ENCODE data around the gene CARHSP1. TPM values are rescaled to one million over a fixed set of nuclear protein-coding genes. Genes with fewer than 3 reads are reported as not detected.

The CARHSP1 gene
- total and polyA plus RNA-seq, 4 donors, result 68.4 to 148 (median 102) TPM

DNA sequence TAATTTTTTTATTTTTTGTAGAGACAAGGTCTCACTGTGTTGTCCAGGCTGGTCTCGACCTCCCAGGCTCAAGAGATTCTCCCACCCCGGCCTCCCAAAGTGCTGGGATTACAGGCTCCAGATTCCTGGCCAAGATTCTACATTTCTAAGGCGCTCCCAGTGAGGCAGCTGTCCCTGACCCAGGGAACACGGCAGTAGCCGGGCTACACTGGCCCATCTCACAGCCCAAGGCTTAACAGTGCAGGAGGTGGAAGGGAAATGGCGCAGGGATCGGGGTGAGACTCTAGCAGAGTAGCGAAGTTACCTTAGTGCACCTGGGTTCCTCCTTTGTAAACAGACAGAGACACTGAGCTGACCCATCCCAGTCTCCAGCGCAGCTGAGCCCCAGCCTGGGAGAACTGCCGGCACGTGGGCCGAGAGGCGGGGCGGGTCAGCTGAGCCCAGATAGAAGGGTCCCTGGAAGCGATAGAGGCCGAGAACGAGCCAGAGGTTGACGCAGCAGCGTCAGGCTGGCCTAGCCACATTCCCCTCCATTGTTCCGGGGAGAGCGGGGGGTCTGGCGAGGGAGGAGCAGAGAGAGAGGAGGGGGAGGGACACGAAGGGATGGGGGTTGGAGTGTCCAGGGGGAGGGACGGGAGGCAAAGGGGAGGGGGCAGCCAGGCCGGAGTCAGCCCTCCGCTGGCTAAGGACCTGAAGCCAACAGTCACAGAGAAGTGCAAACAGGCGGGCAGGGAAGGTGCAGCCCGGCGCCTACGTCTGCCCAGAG lies 2.5 kb downstream of the CARHSP1 start:
- H3K9me3 ChIP-seq (ENCODE audit: control insufficient read depth in 4 of 4, insufficient read depth in 3 of 4, low read length in 3 of 4), result no peaks in the 10 kb centered on the region
- H3K4me1 ChIP-seq (ENCODE audit: control insufficient read depth in 5 of 5, insufficient read depth in 5 of 5, low read length in 5 of 5), result peaks cover 0 to 37% (median 18%) of the 10 kb centered on the region in 5 donors
- TF ChIP-seq, protein P1, sequence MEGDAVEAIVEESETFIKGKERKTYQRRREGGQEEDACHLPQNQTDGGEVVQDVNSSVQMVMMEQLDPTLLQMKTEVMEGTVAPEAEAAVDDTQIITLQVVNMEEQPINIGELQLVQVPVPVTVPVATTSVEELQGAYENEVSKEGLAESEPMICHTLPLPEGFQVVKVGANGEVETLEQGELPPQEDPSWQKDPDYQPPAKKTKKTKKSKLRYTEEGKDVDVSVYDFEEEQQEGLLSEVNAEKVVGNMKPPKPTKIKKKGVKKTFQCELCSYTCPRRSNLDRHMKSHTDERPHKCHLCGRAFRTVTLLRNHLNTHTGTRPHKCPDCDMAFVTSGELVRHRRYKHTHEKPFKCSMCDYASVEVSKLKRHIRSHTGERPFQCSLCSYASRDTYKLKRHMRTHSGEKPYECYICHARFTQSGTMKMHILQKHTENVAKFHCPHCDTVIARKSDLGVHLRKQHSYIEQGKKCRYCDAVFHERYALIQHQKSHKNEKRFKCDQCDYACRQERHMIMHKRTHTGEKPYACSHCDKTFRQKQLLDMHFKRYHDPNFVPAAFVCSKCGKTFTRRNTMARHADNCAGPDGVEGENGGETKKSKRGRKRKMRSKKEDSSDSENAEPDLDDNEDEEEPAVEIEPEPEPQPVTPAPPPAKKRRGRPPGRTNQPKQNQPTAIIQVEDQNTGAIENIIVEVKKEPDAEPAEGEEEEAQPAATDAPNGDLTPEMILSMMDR (IDR thresholded peaks at IDR 0.05; ENCODE audit: control extremely low read depth, extremely low read depth), result no peak
- no peak overlapping the region for H3K9ac ChIP-seq (ENCODE audit: insufficient read depth in 1 of 2, low read length in 2 of 2)
- DNase-seq, result peak; percentile 79 to 87 (median 84)
- H3K4me3 ChIP-seq, result peak overlapping the region; percentile 66
- peaks cover 0 to 6% (median 0%) of the 10 kb centered on the region in 4 donors for H3K36me3 ChIP-seq (ENCODE audit: control insufficient read depth in 4 of 4, insufficient read depth in 4 of 4, low read length in 4 of 4)
- peak overlapping the region; percentile 67 to 87 for H3K27ac ChIP-seq (ENCODE audit: low read depth in 1 of 2, low read length in 1 of 2)
- ATAC-seq (ENCODE audit: insufficient read depth, low FRiP score), result no peak
- 38 to 66% methylated on average over 26 to 30 of the region's 30 CpGs for WGBS, 2 donors
- H3K27me3 ChIP-seq (ENCODE audit: control insufficient read depth in 3 of 3, insufficient read depth in 3 of 3, low read length in 2 of 3), result no peaks in the 10 kb centered on the region

DNA sequence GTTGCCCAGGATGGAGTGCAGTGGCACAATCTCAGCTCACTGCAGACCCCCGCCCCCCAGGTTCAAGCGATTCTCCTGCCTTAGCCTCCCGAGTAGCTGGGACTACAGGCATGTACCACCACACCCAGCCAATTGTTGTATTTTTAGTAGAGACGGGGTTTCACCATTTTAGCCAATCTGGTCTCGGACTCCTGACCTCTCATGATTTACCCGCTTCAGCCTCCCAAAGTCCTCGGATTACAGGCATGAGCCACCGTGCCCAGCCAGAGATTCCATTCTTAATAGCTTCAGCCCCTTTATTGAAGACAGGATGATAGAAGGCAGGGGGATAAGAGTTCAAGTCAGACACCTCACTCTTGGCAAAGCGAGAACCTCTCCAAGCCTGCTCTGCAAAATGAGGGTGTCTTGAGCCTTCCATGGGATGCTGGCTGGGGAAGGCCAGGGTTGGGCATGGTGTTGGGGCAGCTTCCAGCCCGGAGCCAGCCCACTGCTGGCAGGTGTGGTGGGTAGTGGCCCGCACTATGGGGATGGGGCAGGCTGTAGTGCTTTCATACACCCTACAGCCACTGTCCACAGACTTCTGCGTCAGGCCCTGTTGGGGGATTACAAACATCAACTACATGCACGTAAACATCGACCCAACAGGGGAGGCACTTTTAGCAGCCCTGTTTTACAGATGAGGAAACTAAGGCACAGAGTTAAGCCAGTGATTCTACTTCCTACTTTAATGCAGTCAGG lies 3.5 kb downstream of the CARHSP1 start:
- 83 to 89% methylated on average over 14 of the region's 14 CpGs for WGBS, 2 donors
- TF ChIP-seq, protein P1 (IDR thresholded peaks at IDR 0.05; ENCODE audit: control extremely low read depth, extremely low read depth), result no peak
- Histone ChIP-seq H3K27me3 (ENCODE audit: control insufficient read depth in 3 of 3, insufficient read depth in 3 of 3, low read length in 2 of 3) (no peaks in the 10 kb centered on the region), H3K36me3 (ENCODE audit: control insufficient read depth in 4 of 4, insufficient read depth in 4 of 4, low read length in 4 of 4) (peaks cover 0 to 6% (median 0%) of the 10 kb centered on the region in 4 donors), H3K4me3 (no peak overlapping the region), H3K9me3 (ENCODE audit: control insufficient read depth in 4 of 4, insufficient read depth in 3 of 4, low read length in 3 of 4) (no peaks in the 10 kb centered on the region), H3K9ac (ENCODE audit: insufficient read depth in 1 of 2, low read length in 2 of 2) (no peak overlapping the region), H3K27ac (ENCODE audit: low read depth in 1 of 2, low read length in 1 of 2) (peak overlapping the region in 1 of 2 donors; percentile 75), H3K4me1 (ENCODE audit: control insufficient read depth in 5 of 5, insufficient read depth in 5 of 5, low read length in 5 of 5) (peaks cover 0 to 40% (median 18%) of the 10 kb centered on the region in 5 donors)
- no peak for ATAC-seq (ENCODE audit: insufficient read depth, low FRiP score)
- no peak for DNase-seq

DNA sequence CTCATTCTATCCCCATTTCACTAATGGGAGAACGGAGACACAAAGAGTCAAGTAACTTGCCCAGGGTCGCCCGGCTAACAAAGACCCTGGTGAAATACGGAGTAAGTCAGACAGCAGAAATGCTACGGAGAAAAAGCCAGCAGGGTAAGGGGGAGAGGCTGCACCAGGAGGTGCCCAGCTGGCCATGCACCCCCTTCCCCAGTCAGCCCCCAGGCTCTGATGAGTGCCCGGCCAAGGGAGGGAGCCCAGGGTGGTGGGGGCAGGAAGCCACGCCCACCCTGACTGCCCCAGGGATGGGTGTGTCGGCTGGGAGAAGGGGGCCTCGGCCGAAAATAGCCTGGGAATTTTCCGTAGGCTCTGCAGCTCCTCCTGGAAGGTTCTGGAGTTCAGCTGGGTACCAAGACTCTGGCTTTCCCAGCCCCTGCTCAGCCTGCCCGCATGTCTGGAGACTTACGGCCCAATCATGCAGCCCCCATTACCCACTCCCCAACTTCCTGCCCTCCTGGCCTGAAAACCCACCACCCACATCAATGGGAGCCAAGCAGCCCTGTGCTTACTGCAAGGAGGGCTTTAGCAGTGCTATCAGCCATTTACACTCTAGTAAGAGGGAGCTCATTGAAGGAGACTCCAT lies 4.2 kb downstream of the CARHSP1 start:
- Histone ChIP-seq H3K4me1 (ENCODE audit: control insufficient read depth in 5 of 5, insufficient read depth in 5 of 5, low read length in 5 of 5) (peaks cover 0 to 42% (median 18%) of the 10 kb centered on the region in 5 donors), H3K4me3 (no peak overlapping the region), H3K9ac (ENCODE audit: insufficient read depth in 1 of 2, low read length in 2 of 2) (no peak overlapping the region), H3K36me3 (ENCODE audit: control insufficient read depth in 4 of 4, insufficient read depth in 4 of 4, low read length in 4 of 4) (peaks cover 0 to 6% (median 1%) of the 10 kb centered on the region in 4 donors), H3K9me3 (ENCODE audit: control insufficient read depth in 4 of 4, insufficient read depth in 3 of 4, low read length in 3 of 4) (no peaks in the 10 kb centered on the region), H3K27me3 (ENCODE audit: control insufficient read depth in 3 of 3, insufficient read depth in 3 of 3, low read length in 2 of 3) (no peaks in the 10 kb centered on the region), H3K27ac (ENCODE audit: low read depth in 1 of 2, low read length in 1 of 2) (peak overlapping the region in 1 of 2 donors; percentile 75)
- WGBS, 2 donors, result 53 to 68% methylated on average over 13 of the region's 13 CpGs
- TF ChIP-seq, protein P1 (IDR thresholded peaks at IDR 0.05; ENCODE audit: control extremely low read depth, extremely low read depth), result no peak
- DNase-seq, result no peak
- ATAC-seq (ENCODE audit: insufficient read depth, low FRiP score), result no peak

All from lung (tissue), 12 donors.